Occipital lobe (tissue), 2 donors: ENCODE results near the gene FKBP1C. TPM values are rescaled to one million over a fixed set of nuclear protein-coding genes. Genes with fewer than 3 reads are reported as not detected.
"Not testable (repeated sequence)": the region's sequence is repeated elsewhere in the genome, so short reads cannot be mapped to it uniquely, and the experiment has no call there.

Experiments used
- DNase-seq: peaks from one replicate; lab custom pipeline; 2025; lab: John Stamatoyannopoulos, UW
- total RNA-seq: library from RNA; depleted of rRNA; stranded (reverse); fragments of >200 nt; gene quantifications from one replicate; pipeline ENCODE4 v1.2.3, GENCODE V29; 2014

FKBP1C gene
- total RNA-seq, result 0.31 TPM

GRCh38 chr6:63211343-63211742, at the start of gene FKBP1C:
Gene FKBP1C, plus strand, starts transcription at chr6:63211469.
- not testable (repeated sequence) for DNase-seq

GRCh38 chr6:63164047-63164803, 47.0 kb upstream of the FKBP1C start:
- not testable (repeated sequence) for DNase-seq

- DNase-seq, result no peak
These were observed 37.1 kb upstream of the FKBP1C start for GRCh38 chr6:63174173-63174572.

- DNase-seq, result no peak
These were observed 35.1 kb upstream of the FKBP1C start for GRCh38 chr6:63176181-63176580.

GRCh38 chr6:63180367-63180766, 30.9 kb upstream of the FKBP1C start:
- DNase-seq, result no peak

GRCh38 chr6:63186970-63187369, 24.3 kb upstream of the FKBP1C start:
- no peak for DNase-seq

GRCh38 chr6:63188828-63189227, 22.4 kb upstream of the FKBP1C start:
- DNase-seq, result no peak

- no peak for DNase-seq
These were observed 17.9 kb upstream of the FKBP1C start for GRCh38 chr6:63193324-63193723.

- no peak for DNase-seq
These were observed 13.5 kb upstream of the FKBP1C start for GRCh38 chr6:63197741-63198140.

GRCh38 chr6:63213325-63213724, 2.1 kb downstream of the FKBP1C start:
- DNase-seq, result no peak

GRCh38 chr6:63214816-63215215, 3.5 kb downstream of the FKBP1C start:
- no peak for DNase-seq

GRCh38 chr6:63224179-63224578, 12.9 kb downstream of the FKBP1C start:
- DNase-seq, result no peak

- DNase-seq, result not testable (repeated sequence)
These were observed 14.7 kb downstream of the FKBP1C start for GRCh38 chr6:63225987-63226386.

- DNase-seq, result not testable (repeated sequence)
These were observed 16.9 kb downstream of the FKBP1C start for GRCh38 chr6:63227928-63228894.

- not testable (repeated sequence) for DNase-seq
These were observed 18.8 kb downstream of the FKBP1C start for GRCh38 chr6:63230027-63230426.

GRCh38 chr6:63230511-63230910, 19.2 kb downstream of the FKBP1C start:
- DNase-seq, result not testable (repeated sequence)

GRCh38 chr6:63236398-63236817, 25.1 kb downstream of the FKBP1C start:
- no peak for DNase-seq

GRCh38 chr6:63245420-63245819, 34.2 kb downstream of the FKBP1C start:
- DNase-seq, result no peak

- DNase-seq, result no peak
These were observed 34.6 kb downstream of the FKBP1C start for GRCh38 chr6:63245909-63246308.

- DNase-seq, result no peak
These were observed 35.3 kb downstream of the FKBP1C start for GRCh38 chr6:63246581-63246980.

- no peak for DNase-seq
These were observed 38.7 kb downstream of the FKBP1C start for GRCh38 chr6:63249875-63250482.

GRCh38 chr6:63259153-63259552, 47.9 kb downstream of the FKBP1C start:
- DNase-seq, result no peak
